Skeletal muscle cell (primary cell): ENCODE results near the gene OSBP2.

Experiments used
- DNase-seq: peaks from one replicate; pipeline ENCODE4 v3.0.0-alpha.2; 2010; ENCODE audit warnings: low read depth
- H3K4me3 ChIP-seq: 2 replicates; pipeline ENCODE4 v1.5.1; 2011; ENCODE audit warnings: low read depth, mild to moderate bottlenecking, control low read depth, low read length, moderate library complexity

Gene OSBP2

DNA sequence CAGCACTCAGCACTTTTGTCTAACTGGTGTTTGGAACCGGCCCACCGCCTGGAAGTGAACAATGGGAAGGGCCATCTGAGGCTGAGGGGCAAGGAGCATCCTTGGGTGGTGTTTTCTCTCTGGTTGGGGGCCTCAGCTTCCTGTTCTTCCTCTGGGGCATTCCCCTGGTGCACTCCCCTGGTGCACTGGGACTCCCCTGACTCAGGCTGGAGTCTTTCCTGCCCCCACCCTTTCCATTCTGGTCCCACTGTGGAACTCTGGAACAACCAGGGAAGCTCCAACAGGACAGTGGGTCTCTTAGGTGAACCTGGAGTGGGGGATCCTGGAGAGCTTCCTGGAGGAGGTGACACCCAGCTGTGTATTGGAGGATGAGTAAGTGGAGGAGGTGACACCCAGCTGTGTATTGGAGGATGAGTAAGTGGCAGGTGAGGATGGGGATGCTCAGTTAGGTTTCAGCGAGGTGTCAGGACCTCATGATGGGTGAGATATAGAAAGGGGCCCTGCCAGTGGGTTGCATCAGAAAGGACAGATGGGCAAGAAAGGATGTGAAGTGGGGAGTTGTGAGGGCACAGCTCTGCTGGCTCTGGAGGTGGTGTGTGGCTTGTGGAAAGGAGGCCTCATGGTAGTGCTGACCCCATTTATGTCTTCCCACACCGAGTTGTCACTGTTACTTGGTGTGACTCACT is 132.1 kb downstream of the OSBP2 start:
- no peak for DNase-seq

DNA sequence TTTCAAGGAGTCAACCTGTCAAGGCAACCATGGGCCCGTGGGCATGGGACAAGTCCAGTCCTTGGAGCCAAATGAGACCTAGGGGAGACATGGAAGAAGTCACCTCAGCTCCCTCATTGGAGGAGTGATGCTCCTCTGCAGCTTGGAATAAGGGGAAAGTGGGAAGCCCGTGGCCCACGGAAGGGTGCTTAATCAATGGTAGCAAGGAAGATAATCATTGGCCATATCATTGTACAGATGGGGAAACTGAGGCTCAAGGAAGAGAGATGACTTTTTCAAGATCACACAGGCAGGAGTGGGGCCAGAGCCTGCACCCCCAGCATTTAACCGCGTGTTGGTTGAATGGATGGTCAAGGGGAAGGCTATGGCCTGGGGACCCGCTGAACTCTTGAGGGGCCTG is 133.0 kb downstream of the OSBP2 start:
- no peak for DNase-seq
- H3K4me3 ChIP-seq, result no peak overlapping the region

More for the DNA sequence above, 132.1 kb downstream of the OSBP2 start:
- H3K4me3 ChIP-seq, result no peak overlapping the region

DNA sequence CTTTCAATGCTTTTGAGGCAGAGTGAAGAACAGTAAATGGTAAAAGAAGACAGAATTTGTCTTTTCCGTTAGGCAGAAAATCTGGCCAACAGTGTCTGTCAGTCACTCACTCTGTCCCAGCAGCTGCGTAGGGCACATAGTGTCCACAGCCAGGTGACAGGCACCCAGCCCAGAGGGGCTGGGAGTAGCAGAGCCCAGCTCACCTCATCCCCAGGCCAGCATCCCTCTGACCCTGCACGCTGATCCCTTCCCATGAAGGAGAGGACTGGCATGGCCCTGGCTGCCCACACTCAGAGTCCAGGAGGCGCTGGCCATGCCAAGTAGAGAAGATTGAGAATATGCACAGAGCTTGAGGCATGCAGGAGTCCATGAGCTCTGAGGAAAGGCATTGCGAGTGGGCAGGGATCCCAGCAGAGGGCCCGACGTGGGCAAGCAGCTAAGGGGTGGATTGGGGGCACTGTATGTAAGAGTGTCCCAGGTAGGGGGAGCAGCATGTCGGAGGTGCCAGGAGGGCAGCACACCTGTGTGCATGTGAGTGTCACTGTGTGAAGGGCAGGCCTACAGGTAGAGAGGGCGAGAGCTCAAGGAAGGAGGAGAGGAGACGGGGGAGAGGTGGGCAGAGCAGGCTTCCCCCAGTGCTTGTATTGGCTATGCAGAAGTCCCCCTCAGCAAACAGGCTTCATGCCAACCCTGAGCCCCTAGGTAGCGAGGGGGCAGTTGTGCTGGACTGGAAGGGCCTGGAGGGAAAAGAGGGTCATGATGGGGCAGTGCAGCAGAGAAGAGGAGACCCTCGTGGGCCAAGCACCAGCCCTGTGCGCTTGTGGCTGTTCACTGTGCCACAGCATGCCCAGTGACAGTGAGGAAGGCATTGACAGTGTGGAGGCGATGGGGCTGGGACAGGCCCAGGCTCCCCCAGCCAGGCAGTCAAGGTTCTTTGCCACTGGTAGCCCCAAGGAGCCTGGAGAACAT is 133.8 kb downstream of the OSBP2 start:
- H3K4me3 ChIP-seq, result no peak overlapping the region
- DNase-seq, result no peak

DNA sequence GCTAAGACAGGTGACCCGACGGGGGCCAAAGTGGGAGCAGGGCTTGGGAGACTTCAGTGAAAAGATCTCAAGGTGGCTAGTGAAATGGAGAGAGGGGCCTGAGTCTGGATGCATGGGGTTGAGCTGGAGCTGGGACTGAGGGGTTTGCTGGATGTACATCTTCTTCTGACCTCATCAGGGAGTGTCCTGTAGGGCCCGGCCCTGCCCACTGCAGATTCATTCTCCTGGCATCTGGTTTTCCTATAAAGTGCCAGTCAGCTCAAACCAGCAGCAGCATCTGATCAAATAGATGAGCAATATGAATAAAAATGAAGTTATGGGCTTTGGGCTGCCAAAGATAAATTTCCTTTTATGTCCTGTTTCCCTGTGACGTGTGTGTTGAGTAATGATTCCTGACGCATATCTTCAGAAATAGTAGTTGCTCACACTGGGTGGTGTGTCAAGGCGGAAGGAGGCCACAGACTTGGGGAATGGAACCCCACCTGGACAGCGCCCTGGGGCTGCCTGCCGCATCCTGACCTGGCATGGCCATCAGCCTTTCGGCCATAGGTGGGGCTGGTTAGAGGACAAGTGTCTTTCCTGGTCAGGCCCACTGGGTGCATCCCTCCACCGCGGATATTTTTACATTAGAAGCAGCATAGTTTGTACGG is 135.4 kb downstream of the OSBP2 start:
- peak; percentile 77 for DNase-seq
- H3K4me3 ChIP-seq, result no peak overlapping the region

DNA sequence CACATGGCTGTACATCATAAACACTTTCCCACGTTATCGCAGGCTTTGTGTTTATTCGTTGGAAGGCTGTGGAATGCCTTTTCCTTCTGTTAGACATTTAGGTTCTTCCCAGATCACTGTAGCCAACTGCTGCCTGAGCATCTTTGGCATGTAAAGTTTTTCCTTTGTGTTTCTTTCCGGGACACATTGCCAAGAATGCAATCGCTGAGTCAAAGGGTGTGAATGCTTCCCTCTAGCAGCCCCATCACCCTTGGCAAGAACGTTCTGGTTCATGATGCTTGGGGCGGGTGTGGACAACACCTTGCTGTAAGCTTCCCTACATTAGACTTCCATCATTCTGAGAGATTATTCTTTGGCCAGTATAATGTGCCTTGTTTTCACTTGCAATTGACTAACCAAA is 136.2 kb downstream of the OSBP2 start:
- DNase-seq, result peak; percentile 74

DNA sequence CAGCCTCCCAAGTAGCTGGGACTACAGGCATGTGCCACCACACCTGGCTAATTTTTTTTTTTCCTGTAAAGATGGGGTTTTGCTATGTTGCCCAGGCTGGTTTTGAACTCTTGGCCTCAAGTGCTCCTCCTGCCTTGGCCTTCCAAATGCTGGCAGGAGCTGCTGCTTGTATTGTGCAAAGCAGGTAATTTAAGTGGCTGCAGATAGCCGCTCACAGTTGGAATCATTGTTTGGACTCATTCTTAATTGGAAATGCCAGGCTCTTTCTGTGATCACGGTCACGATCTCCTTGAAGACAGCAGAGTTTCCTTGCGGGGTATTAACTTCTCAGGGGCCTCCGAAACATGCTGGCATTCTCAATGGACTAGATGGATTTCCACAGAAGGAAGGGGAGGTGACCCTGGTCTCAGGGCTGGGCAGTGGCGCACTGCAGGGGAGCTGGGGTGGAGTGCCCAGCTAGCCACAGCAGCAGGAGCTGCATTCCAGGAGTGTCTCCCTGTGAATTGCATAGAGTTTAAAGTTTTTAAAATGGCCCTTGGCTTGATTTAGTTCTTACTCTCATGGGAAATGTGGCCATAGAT is 137.8 kb downstream of the OSBP2 start:
- DNase-seq, result no peak
- no peak overlapping the region for H3K4me3 ChIP-seq

More for the DNA sequence above, 136.2 kb downstream of the OSBP2 start:
- H3K4me3 ChIP-seq, result no peak overlapping the region

DNA sequence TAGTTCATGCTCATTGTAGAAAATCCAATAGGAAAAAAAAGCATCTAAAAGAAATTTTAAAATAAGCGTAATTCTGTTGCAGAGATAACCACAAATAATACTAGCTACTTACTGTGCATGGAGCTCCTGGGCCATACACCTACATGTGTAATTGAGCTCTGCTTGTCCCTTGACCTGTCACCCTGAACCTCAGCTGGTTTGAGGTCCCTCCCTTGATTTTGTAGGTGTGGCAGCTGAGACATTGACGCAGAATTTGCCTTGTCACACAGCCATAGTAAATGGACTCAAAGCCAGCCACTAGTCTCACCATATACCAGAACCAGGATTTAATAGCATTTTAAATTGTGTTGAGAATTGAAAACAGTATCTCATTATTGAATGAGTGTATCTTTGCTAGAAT is 138.6 kb downstream of the OSBP2 start:
- H3K4me3 ChIP-seq, result no peak overlapping the region
- DNase-seq, result no peak

DNA sequence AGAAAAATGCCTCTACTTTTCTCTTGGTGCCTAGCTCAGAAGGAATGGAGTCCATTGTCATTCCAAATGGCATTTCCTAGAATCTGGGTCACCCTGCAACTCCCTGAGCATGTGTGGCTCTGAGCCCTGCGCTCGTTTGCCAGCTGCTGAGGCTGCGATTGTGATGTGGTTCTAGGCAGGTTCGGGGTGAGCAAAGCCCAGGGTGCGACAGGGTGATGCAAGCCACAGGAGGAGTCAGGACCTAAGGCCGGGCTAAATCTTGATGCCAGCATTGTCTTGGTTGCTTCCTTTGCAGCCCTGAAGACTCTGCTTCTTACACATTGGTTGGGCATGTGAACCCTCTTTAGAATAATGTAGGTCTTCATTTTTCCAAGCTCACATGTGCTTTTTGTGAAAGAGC is 142.9 kb downstream of the OSBP2 start:
- DNase-seq, result no peak

DNA sequence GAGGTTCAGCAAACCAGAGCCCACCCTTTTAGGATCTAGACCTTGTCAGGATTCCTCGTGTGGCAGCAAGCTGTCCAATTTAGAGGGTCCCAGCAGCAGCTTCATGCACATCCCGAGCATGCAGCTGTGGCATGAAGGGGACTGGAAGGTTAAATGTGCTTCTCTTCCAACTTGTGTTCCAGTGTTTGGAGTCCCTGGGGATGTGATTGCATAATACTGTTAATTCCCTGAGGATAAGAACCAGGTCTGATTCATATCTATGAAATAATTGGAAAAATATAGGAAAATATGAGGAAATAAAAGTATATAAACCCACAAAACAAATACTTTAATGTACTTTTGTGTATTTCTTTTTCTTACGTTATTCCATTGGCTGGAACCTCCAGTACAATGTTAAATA is 143.4 kb downstream of the OSBP2 start:
- DNase-seq, result no peak
- H3K4me3 ChIP-seq, result no peak overlapping the region

More for the DNA sequence above, 142.9 kb downstream of the OSBP2 start:
- no peak overlapping the region for H3K4me3 ChIP-seq

DNA sequence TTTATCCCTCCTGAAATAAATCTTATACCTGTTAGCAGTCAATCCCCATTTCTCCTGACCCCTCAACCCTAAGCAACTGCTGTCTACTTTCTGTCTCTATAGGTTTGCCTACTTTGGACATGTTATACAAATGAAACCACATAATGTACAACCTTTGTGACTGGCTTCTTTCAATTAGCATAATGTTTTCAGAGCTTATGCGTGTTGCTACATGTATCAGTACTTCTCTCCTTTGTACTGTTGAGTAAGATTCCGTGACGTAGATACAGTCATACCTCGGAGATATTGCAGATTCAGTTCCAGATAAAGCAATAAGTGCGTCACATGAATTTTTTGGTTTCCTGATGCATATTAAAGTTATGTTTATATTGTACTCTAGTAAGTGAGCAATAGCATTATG is 146.6 kb downstream of the OSBP2 start:
- no peak overlapping the region for H3K4me3 ChIP-seq
- DNase-seq, result no peak

DNA sequence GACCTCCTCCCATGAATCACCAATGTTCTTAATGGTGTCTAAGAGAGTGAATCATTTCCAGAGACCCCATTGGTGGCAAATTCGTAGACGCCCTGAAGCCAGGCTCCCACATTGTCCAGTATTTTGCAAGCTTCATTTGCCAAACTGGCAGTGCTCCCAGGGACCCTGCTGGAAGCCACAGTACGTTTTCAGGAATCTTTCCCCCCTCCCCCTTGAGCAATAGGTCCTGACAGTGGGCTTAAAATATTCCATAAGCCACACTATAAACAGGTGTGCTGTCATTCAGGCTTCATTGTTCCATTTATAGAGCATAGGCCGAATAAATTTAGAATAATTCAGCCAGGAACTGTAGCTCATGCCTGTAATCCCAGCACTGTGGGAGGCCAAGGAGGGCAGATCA is 148.6 kb downstream of the OSBP2 start:
- DNase-seq, result peak; percentile 27
- no peak overlapping the region for H3K4me3 ChIP-seq

DNA sequence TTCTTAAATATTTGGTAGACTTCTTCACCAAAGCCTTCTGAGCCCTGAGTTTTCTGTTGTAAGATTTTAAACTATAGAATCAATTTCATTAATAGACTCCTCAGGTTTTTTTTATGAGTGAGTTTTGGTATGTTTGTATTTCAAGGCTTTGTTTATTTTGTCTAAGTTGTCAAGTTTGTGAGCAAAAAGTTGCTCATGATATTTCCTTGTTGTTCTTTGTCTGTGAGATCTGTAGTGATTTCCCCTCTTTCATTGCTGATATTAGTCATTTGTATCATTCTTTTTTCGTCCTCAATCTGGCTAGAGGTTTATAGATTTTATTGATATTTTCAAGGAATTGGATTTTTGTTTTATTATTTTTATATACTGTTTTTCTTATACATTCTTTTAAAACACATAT is 152.9 kb downstream of the OSBP2 start:
- no peak overlapping the region for H3K4me3 ChIP-seq
- no peak for DNase-seq

DNA sequence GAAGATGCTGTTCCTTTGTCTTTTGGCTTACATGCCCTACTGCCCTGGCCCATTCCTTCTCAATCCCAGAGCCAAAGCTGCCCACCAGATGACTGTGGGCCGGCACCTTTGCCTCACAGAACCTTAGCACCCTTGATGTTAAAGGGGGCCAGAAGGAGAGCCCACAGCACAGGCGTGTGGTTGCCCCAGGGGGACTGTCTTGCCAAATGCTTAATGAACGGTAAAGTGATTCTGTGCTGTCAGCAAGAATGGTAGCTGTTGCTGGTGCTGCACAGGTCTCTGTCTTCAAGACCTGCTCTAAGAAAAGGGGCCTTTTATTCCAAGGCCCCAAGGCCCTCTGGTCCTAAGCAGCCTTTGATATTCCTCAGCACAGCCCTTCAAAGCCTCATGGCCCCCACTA is 160.6 kb downstream of the OSBP2 start:
- DNase-seq, result no peak
- no peak overlapping the region for H3K4me3 ChIP-seq

DNA sequence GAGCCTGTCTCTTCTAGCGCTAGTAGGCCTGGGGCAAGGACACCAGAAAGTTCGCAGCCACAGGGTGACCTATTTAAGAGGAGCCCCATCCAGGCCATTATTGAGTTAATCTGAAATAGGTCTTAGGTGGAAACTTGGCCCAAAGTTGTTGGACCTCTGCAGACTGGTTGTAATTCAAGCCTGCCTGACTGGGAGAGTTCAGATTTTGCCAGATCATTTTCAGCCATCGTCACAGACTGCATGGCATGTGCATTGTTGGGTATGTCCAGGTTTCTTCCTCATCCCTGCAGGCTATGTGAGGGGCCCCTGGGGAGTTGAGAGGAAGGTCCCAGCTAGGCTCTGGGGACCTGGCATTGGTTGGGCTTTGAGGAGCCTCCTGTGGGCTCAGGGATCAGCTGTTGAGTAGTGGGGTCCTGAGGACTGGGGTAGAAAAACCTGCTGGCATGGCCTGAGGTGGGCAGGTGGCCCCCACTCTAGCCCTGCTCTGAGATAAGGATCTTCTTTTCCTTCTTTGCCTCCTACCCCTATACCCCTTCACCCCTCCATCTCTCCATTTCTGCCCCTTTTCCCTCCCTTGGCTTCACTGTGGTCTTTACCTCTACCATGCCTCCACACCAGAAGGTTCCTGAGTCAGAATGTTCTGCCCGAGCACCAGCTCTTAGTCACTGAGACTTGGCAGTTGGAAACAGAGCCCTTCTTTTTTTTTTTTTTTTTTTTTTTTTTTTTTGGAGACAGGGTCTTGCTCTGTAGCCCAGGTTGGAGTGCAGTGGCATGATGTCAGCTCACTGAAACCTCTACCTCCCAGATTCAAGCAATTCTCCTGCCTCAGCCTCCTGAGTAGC is 161.2 kb downstream of the OSBP2 start:
- DNase-seq, result no peak
- H3K4me3 ChIP-seq, result no peak overlapping the region

DNA sequence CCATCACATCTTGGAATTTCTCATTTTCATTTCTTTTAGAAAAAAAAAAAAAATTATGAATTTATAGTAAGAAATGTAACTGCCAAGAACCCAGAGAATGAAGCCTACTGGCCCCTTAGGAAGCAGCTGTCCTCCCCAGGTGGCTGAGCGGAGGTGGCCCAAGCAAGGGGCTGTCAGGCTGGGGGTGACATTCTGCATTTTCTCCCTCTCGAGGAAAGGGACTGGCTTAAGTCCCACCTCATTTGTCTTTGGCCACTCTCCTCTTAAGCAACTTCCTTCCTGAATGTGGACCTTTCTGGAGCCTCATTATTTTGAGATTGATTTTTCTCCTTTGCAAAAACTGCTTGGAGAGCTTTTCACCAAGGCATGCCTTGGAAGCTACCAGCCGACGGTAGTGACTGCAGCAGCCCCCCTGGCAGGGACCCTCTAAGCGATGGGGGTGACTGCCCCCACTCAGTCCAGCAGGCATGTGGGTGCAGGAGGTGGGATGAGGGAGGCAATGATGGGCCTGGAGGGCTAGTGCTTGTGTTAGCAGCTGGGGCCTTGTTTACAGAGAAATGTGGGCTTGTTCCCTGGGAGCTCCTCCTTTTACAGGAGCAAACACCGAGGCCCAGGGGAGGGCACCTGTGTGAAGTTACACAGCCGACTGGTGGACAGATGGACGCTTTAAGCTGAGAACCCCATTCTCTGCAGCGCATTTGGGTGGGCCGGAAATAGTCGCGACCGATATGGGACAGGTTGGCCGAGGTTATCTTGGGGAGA is 162.2 kb downstream of the OSBP2 start:
- DNase-seq, result no peak
- H3K4me3 ChIP-seq, result no peak overlapping the region

DNA sequence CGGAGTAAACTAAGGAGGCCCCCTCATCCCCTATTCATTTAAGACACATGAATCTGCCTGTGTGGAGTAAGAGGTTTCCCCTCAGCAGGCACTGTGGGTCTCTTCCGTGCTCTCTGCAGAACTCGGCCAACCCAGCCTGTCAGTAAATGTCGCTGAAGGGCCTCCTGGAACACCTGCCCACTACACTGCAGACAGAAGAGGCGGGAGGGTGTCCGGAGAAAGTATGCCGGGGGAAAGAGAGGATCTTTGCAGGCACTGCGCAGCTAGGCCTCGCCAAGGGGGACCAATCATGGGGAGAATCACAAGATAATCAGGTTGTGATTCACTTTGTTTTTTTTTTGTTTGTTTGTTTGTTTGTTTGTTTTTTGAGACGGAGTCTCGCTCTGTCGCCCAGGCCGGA is 163.1 kb downstream of the OSBP2 start:
- no peak overlapping the region for H3K4me3 ChIP-seq
- DNase-seq, result no peak

DNA sequence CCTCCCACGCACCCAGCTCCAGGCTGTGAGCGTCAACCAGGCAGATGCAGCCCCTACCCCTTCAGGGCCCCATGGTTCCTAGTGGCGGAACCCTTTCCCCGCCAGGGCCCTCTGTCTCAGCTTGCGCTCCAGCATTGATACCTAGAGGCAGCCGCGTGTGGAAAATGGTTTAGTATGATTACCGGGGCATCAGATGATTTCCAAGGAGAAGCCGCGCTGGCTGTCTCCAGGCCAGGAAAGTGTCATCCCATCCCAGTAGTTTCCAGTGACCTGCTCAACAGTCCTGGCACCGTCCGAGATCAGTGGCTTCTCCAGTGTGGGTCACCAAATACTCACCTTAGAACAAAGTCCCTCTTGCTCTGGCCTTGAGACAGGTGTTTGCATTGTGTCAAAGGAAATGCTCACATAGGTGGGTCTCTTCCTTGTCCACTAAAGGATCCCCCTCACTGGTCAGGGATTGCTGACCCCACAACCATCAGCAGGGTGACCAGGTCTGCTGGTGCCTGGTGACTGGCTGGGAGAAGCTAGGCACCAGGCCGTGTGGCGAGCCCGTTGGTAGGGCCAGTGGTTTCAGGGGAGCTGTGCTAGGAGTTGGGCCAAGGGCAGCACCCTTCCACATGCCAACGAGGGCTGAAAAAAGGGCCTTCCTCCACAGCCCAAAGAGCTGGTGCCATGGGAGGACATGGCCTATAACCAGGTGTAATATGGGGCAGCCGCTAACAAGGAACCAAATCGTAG is 164.5 kb downstream of the OSBP2 start:
- H3K4me3 ChIP-seq, result no peak overlapping the region
- DNase-seq, result no peak

DNA sequence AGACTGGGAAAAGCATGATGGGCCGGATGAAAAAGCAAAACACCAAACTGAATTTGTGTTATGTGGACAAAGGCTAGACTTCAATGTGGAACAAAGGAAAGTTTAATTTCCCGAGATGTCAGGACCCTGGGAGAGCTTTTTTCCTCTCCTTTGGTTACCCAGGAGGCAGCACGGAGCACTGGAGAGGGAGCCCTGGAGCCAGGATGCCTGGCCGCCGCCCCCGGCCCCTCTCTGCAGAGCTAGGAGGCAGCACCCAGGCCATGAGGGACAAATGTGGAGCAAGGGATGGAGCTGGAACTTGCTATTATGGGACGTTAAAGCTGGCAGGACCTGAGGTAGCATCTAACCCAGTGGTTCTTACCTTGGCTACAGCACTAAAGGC is 165.0 kb downstream of the OSBP2 start:
- H3K4me3 ChIP-seq, result no peak overlapping the region
- no peak for DNase-seq
